A549 (cell line): ENCODE results near the gene ZNF286A. TPM values are rescaled to one million over a fixed set of nuclear protein-coding genes. Genes with fewer than 3 reads are reported as not detected.

Experiments
- polyA plus RNA-seq, 4 experiments: library from polyadenylated mRNA; depleted of rRNA in 3 of 4; stranded (reverse); fragments of >200 nt; fragmentation: RNase III in 1 of 4; extraction: RNeasy Plus Mini Kit Qiagen cat#74134 plus additional on column Dnase treatment in 1 of 4; gene quantifications; 2 replicates in 3 of 4; 3 replicates in 1 of 4; pipeline ENCODE4 v1.2.3, GENCODE V29; 2011 to 2017
- small RNA-seq, 6 experiments: library from RNA; depleted of rRNA; stranded (forward); fragments of <200 nt; gene quantifications; one replicate each; pipeline ENCODE3, GENCODE V24; 2012

ZNF286A gene
- polyA plus RNA-seq, 2 of the 4 experiments (the other 2 are of a cell fraction), result 43.8 to 49.6 TPM

Small RNAs within 50 kb of the gene (small RNA-seq; reads per million reads assigned to genes)
- gene ZNF29P, result 0 reads per million in 6 experiments

Other genes with a start within 250 kb of the ZNF286A start
- 5.4 and 6.0 TPM in 2 replicates for gene CDRT4, start 232.1 kb upstream of the ZNF286A start, polyA plus RNA-seq (2011; rRNA removed)
- gene CDRT4, start 232.1 kb upstream of the ZNF286A start, polyA plus RNA-seq (2017; fragmentation: RNase III; extraction: RNeasy Plus Mini Kit Qiagen cat#74134 plus additional on column Dnase treatment), result 0.58 to 1.1 TPM (median 0.76 TPM) in 3 replicates
- gene TVP23C, start 136.3 kb upstream of the ZNF286A start, polyA plus RNA-seq (2011; rRNA removed), result 14.1 and 22.7 TPM in 2 replicates
- gene TVP23C, start 136.3 kb upstream of the ZNF286A start, polyA plus RNA-seq (2017; fragmentation: RNase III; extraction: RNeasy Plus Mini Kit Qiagen cat#74134 plus additional on column Dnase treatment), result 17.5 to 21.0 TPM (median 19.9 TPM) in 3 replicates
- gene FBXW10B, start 80.0 kb upstream of the ZNF286A start, polyA plus RNA-seq (2011; rRNA removed), result 9.6 and 10.4 TPM in 2 replicates
- 14.3 to 19.5 TPM (median 15.3 TPM) in 3 replicates for gene FBXW10B, start 80.0 kb upstream of the ZNF286A start, polyA plus RNA-seq (2017; fragmentation: RNase III; extraction: RNeasy Plus Mini Kit Qiagen cat#74134 plus additional on column Dnase treatment)
- 275 and 301 TPM in 2 replicates for gene TRIM16, start 15.4 kb upstream of the ZNF286A start, polyA plus RNA-seq (2011; rRNA removed)
- gene TRIM16, start 15.4 kb upstream of the ZNF286A start, polyA plus RNA-seq (2017; fragmentation: RNase III; extraction: RNeasy Plus Mini Kit Qiagen cat#74134 plus additional on column Dnase treatment), result 293 to 322 TPM (median 297 TPM) in 3 replicates
- 0.16 and 0.17 TPM in 2 replicates for gene TBC1D26, start 32.5 kb downstream of the ZNF286A start, polyA plus RNA-seq (2011; rRNA removed)
- gene TBC1D26, start 32.5 kb downstream of the ZNF286A start, polyA plus RNA-seq (2017; fragmentation: RNase III; extraction: RNeasy Plus Mini Kit Qiagen cat#74134 plus additional on column Dnase treatment), result 0.07 to 0.18 TPM (median 0.08 TPM) in 3 replicates
- gene ADORA2B, start 245.4 kb downstream of the ZNF286A start, polyA plus RNA-seq (2011; rRNA removed), result 10.2 and 14.4 TPM in 2 replicates
- gene ADORA2B, start 245.4 kb downstream of the ZNF286A start, polyA plus RNA-seq (2017; fragmentation: RNase III; extraction: RNeasy Plus Mini Kit Qiagen cat#74134 plus additional on column Dnase treatment), result 5.7 to 6.3 TPM (median 6.2 TPM) in 3 replicates